ENCODE data around the gene SYT1.
A peak's percentile ranks its signal among the peaks of the same experiment; 100 is the strongest.

SYT1 gene

DNA sequence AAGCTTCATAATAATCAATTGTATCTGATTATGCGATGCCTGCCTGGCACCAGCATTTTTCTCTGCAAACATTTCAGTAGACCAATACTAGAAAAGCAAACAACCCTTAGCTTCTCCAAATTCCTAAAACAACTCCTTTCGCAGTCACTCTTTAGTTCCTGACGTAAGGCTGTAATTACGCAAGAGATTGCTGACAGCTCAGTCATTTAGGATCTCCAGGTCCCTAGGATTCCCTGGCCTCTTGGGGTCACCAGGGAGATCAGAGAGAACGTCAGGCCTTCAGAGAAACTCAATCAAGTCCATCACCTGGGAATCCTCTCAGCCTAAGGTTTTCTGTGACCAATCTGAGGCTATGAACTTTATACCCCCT is 435.6 kb downstream of the SYT1 start:
- peak; percentile 27 for DNase-seq

GRCh38 chr12:79301181-79301580 is 436.6 kb downstream of the SYT1 start:
- no peak for DNase-seq

- no peak for DNase-seq
Measured at GRCh38 chr12:79302162-79302814, 437.7 kb downstream of the SYT1 start.

GRCh38 chr12:79307340-79307739 is 442.8 kb downstream of the SYT1 start:
- no peak for DNase-seq

- no peak for DNase-seq
Measured at GRCh38 chr12:79309039-79309438, 444.5 kb downstream of the SYT1 start.

DNA sequence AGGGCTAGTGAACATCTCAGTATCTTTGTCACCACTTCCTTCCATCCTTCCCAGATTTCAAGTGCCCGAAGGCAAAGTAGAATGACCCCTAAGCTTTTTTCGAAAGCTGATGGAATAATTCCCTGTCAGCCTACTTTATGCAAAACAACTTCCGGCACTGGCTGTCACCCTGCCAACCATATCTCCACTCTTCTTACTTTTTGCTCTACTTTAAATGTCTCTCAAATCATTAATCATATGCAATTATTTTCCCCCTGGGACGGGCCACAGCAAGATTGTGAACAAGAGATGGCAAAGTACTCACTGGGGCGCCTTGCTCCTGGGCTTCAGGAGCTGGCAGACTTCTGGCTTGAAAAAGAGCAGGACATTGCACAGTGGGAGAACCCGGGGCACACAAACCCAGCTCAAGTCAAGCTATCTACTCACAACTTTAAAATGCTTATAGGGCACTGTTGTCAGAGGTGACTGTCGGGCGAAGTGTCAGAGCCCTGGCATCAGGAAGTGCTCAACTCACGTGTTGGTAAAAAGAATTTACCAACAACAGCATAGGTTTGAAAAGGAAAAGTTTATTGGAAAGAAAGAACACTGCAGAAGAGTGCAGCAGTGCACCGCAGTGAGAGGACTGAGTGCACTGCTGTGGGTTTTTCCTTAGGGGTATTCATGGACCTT is 452.7 kb downstream of the SYT1 start:
- DNase-seq, result no peak

DNA sequence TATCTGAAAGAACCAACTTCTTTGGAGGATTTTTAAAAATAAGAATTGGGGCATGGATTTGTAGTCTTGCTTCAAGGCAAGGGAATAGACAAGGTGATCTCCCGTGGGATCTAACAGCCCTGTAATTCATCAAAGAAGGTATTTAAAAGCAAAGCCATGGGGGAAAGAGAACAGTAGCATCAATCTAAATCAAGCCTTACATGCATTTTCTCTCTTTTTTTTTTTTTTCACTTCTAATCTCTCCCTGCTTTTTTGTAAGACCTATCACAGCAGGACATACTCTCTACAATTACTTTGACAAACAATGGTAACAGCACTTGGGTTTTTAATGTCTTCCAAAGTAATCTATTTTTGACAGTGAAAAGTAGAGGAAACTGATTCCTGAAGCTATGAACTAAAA is 458.3 kb downstream of the SYT1 start:
- no peak for DNase-seq

DNA sequence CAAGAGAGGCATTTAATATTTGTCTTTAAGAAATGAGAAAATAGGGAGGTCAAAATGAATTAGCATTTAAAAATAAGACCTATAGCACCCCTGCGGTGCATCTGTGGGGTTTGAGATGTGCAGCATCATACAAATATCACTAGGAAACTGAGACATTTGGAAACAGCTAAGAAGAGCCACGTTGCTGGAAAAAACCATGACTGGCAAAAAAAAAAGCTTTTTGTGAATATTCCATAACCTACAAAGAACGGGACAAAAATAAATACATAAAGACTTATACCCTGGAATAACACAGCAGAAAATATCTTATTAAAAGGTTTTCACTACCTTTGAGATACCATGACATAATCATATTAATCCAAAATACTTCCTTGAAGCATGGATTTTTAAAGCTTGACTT is 460.0 kb downstream of the SYT1 start:
- no peak for DNase-seq

GRCh38 chr12:79326222-79326621 is 461.6 kb downstream of the SYT1 start:
- no peak for DNase-seq

DNA sequence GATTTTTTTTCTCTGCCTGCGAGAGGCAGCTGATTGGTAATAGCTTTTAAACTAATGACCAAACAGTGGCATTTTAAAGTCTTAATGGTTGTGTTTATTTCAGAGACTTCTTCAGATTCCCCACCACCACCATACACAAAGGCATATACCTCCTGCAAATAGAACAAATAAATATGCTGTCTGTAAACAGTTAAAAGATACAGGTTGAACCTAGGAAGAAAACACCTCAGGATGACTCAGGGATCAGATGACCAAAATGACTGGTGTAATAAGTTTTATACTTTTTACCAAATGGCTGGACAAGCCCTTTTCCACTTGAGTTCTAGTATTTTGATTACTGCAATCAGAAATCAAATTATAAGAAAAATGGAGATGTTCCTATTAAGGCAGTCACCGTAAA is 462.1 kb downstream of the SYT1 start:
- no peak for DNase-seq

GRCh38 chr12:79327465-79327864 is 462.9 kb downstream of the SYT1 start:
- no peak for DNase-seq

GRCh38 chr12:79329933-79330332 is 465.4 kb downstream of the SYT1 start:
- peak; percentile 5 for DNase-seq

DNA sequence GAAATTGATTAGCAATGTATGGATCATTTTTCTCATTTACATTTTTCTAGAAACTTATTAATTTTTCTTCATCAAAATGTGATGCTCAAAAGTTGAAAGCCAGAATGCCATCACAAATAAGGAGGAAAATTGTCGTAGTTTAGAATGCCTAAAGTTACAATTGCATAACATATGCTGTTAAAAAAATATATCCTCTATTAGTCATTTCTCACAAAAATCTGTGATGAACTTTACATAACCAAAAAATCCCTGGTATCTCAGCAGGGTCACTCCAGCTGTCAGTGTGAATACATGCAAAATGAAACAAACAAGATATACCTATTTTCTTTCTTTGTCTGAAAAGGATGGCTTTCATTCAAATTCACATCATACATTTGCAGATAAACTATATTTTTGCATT is 467.3 kb downstream of the SYT1 start:
- peak; percentile 18 for DNase-seq

- DNase-seq, result no peak
Measured at GRCh38 chr12:79333144-79333543, 468.6 kb downstream of the SYT1 start.

DNA sequence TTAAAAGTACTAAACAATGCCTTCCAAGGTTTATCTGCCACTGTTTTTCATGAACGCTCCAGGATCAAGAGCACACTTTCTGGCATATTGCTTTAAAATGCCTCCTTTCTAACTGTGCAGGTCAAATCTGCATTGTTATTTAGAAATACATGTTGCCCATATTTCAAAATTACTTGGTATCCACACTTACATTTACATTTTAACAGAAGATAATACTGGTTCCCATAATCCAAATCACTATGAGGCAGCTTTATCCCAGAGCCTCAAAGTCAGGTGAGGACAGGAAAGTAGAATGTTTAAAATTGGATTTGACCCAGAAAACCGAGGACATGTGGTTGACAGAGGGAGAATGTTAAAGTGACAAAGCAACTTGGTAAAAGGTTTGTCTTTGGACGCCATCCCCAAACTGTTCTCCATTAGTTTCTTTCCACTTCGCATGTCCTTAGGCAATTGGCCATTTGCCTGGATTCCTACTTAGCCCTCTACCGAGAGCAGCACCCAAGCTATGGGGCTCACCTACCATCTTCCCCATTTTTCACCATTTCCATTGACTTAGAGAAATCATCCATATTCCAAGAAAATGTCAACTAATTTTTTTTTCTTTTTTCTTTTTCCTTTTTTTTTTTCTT is 473.2 kb downstream of the SYT1 start:
- DNase-seq, result no peak

GRCh38 chr12:79344855-79345847 is 480.6 kb downstream of the SYT1 start:
- DNase-seq, result peak; percentile 24

- DNase-seq, result no peak
Measured at GRCh38 chr12:79347866-79348265, 483.3 kb downstream of the SYT1 start.

DNA sequence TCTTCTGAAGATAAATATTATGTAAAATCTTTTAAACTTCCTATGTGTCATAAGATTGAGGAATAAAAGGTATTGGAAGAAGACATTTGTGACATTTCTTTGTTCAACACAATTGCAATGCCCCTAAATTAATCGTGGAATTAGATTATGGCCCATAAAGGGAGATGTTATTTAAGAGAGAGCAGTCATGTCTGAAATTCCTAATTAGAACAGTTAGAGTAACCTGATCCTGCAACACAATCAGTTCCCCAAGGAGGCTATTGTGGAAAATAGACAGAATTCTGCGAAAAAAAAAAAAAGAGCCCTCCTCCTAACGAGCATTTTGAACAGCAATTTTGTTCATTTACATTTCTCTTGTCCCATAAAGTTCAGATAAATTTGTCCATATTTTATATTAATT is 486.7 kb downstream of the SYT1 start:
- DNase-seq, result no peak

- no peak for DNase-seq
Measured at GRCh38 chr12:79356216-79356615, 491.6 kb downstream of the SYT1 start.

DNA sequence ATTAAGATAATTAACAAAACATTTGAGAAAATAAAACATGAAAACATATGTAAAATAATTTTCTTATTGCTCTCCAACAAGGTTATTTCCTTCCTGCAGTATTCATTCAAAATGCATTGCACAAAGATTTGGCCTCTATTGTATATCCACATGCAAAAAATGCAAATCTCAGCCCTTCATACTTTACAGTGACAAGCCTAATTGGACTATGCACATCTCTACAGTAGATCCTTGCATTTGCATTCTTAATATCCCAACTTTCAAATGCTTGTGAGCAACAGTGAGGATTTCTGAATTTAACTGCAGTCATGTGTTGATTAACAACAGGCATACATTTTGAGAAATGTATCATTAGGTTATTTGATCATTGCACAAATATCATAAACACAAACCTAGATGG is 492.5 kb downstream of the SYT1 start:
- DNase-seq, result no peak

- DNase-seq, result no peak
Measured at GRCh38 chr12:79358716-79359300, 494.2 kb downstream of the SYT1 start.

DNA sequence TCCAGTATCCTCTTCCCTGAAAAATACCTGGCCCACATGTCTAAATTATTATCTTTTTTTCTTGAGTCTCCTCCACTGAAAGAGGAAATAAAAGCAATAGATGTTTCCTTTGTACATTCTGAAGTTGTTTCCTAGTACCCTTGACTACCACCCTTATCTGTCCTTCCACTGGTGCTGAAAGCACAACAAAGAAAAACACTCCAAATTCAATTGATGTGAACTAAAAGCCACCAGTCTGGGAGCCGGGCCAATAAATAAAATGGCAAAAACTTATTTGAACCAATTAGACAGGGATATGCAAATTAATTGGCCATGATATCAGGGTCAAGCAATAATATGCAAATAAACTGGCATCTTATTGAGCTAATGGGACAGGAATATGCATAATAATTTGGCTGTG is 495.7 kb downstream of the SYT1 start:
- no peak for DNase-seq

DNA sequence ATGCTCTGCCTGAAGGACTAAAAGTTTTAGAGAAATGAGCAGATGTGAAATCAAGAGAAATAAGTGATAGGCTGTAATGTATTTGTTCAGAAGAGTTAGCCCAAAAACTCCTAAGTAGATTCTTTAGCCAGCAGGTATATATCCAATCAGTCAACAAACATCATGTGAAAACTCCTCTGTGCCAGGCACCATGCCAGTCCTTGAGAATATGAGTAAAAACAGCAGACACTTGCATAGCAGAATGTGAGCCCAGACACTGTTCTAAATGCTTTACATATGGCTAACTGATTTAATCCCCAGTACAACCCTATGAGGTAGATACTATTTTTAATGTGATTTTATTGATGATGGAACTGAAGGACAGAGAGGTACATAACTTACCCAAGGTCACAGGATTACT is 496.4 kb downstream of the SYT1 start:
- no peak for DNase-seq
